GM21526 (cell line): ENCODE data around the gene EGLN2.
"Not testable (repeated sequence)": the region's sequence is repeated elsewhere in the genome, so short reads cannot be mapped to it uniquely, and the experiment has no call there.

Experiments
- ATAC-seq: cut with Tn5 transposase; IDR thresholded peaks from one replicate; pipeline ENCODE4 v1.9.1; 2021; ENCODE audit warnings: moderate library complexity; ENCODE audit not compliant: unreplicated experiment, low FRiP score

EGLN2 gene

DNA sequence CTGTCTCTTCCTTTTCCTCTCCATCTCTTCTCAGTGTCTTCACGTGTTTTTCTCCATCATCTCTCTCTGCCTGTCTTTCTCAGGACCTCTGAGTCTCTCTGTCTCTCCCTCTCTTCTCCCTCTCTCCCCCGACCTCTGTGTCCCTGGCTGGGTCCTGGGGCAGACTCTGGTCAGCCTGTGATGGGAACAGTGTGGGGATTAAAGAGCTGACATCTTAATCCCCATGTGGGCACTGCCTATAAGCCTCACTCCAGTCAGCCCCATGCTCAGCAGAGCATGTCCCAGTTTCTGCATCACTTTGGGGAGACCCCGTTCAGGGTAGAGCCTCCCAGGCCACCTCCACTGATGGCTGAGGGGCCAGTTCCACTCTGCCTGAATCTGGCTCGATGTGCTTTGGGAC is 16.2 kb downstream of the EGLN2 start:
- no peak for ATAC-seq

DNA sequence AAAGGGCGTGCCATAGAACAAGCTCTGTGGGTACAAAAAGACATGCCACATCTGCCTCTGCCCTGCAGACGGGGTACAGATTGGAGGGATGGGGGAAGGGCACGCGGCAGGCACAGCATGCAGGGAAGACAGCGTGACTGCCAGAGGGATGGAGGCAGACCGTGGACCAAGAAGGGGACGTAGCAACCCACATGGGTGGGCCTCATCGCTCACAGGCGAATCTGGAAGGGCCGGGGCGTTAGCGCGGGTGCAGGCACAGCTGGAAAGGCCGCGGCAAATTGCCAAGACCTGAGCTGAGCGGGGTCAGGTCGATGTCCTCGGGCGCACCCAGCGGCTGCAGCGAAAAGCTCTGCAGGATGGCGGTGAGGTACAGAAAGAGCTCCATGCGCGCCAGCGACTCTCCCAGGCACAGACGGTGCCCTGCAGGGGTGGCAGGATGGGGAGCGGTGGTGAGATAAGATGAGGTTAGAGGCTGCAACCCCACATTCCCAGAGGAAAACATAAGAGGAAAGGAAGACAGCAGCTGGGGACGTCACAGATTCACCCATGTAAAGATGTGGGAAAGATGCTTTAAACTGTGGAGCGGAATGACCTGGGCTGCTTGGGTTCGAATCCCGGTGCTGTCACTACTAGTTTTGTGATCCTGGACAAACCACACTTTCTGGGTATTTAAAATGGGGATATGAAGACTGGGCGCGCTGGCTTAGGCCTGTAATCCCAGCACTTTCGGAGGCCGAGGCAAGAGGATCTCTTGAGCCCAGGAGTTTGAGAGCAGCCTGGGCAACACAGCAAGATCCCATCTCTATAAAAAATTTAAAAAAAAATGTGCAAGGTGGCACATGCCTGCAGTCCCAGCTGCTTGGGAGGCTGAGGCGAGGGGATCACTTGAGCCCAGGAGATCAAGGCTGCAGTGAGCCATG is 19.7 kb downstream of the EGLN2 start:
- ATAC-seq: not testable (repeated sequence)

DNA sequence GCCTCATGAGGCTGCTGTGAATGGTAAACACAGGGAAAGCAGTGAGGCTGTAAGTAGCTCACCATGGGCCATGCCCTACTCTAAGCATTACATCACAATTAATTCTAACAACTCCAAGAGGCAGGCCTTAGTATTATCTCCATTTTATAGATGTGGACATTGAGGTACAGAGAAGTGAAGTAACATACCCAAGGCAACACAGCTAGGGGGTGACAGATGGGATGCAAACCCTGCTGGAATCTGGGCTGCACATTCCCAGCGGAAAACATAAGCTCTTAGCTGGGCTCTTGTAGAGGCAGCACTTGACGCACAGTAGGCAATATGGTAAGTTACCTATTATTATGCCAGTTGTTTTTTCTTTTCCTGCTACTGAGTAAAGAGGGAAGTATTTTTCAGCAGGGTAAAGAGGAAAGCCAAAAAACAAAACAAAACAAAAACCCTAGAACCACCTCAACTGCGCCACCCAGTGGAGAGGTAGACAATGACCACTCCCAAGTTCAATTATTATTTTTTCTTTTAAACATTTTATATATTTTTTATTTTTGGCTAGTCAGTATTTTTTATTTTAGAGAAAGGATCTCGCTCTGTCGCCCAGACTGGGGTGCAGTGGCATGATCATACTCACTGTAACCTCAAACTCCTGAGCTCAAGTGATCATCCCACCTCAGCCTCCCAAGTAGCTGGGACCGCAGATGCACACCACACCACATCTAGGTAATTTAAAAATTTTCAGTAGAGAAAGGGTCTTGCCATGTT is 20.7 kb downstream of the EGLN2 start:
- not testable (repeated sequence) for ATAC-seq

DNA sequence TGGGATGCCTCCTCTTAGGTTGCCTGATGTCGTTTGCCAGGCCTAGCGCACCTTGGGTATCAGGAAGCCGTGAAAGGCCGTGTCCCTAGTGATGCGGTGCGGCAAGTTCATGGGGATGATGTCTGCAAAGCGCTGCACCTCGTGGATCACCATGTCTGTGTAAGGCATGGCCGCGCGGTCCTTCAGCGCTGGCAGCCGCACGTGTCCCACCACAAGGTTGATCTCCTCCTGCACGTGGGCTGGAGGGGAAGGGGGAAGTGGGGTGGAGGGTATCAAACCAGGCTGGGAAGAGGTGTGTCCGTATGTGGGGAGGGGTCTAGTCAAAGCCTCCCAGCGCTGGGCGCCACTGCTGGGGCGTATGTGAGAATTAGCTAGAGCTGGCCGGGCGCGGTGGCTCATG is 23.2 kb downstream of the EGLN2 start:
- ATAC-seq: no peak

DNA sequence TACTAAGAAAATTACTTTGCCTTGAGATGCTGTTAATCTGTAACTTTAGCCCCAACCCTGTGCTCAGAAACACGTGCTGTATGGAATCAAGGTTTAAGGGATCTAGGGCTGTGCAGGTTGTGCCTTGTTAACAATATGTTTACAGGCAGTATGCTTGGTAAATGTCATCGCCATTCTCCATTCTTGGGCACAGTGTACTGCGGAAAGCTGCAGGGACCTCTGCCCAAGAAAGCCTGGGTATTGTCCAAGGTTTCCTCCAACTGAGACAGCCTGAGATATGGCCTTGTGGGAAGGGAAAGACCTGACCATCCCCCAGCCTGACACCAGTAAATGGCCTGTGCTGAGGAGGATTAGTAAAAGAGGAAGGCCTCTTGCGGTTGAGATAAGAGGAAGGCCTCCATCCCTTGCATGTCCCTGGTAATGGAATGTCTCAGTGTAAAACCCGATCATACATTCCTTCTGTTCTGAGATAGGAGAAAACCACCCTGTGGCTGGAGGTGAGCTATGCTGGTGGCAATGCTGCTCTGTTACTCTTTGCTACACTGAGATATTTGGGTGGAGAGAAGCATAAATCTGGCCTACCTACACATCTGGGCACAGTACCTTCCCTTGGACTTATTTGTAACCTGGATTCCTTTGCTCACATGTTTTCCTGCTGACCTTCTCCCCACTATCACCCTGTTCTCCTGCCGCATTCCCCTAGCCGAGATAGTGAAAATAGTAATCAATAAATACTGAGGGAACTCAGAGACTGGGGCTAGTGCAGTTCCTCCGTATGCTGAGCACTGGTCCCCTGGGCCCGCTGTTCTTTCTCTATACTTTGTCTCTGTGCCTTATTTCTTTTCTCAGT is 23.9 kb downstream of the EGLN2 start:
- not testable (repeated sequence) for ATAC-seq

DNA sequence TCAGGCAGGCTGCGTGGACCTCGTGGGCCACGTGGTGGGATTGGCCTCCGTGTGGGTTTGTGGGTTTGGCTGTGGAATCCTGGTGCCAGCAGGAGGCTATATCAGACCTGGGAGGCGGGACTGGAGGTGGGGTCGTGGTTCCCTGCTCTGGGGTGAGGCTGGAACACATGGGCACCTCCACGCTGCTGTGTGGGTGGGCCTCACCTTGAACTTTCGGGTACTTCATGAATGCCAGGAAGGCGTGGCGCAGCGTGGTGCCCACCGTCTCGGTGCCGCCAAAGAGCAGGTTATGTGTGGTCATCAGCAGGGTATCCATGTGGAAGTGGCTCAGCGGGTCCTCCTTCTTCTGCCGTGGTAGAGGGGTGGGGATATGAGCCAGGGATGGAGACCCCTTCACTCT is 25.9 kb downstream of the EGLN2 start:
- not testable (repeated sequence) for ATAC-seq

DNA sequence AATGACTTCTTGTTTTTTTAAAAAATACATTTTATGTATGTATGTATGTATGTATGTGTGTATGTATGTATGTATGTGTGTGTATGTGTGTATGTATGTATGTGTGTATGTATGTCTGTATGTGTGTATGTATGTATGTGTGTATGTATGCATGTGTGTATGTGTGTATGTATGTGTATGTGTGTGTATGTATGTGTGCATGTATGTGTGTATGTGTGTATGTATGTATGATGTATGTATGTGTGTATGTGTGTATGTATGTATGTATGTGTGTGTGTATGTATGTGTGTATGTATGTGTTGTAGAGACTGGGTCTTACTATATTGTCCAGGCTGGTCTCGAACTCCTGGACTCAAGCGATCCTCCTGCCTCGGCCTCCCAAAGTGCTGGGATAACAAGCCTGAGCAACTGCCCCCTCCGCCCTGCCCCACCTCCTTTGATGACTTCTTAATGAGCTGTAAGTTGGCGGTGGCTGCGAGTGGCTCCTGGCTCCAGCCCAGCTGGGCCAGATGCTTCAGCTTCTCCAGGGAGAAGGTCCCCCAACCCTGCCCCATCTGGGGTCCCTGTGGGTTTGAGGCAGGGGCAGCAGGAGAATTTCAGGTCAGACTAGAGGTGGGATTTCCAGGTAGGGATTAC is 26.6 kb downstream of the EGLN2 start:
- not testable (repeated sequence) for ATAC-seq

DNA sequence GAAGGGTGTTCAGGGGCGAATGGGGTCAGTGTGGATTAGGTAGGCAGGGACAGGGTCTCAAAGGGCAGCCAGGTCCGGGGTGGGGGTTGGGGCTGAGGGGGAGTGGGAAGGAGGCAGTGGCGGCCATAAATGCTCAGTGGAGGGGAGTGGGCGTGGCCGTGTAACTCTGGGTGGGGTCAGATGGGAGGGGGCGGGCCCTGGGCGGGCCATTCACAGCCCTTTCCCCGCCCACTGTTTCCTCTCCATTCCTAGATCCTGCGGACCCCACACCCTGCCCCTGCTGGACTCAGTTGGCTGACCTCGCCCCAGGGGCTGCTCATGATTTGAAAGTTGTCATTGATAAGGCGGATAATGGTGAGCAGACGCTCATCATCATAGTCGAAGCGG is 27.3 kb downstream of the EGLN2 start:
- not testable (repeated sequence) for ATAC-seq

DNA sequence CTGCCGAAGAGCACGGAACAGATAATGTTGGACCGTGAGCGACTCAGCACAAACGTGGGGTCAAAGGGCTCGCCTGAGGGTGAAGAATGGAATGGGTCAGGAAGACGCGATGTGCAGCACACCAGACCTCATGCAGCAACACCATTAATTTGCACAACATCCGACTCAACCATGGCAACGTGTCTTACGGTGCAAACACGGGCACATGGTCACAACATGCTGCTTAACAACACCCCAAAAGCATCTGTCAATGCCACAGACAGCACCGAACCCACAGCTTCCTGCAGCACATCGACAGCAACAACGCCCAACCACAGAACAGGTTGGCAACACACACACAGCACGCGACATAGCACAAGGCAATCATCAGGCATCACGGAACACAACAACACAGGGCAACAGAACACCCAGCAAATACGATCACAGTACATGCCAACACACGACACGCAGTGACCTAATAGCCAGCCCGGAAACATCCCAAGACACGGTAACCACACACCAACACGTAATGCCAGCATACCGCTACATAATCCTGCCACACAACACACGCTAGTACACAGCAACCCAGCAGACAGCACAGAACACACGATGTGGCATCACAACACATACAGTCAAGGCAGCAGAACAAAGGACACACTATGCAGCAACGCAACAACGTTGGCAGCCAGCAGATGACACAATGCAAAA is 27.9 kb downstream of the EGLN2 start:
- not testable (repeated sequence) for ATAC-seq

DNA sequence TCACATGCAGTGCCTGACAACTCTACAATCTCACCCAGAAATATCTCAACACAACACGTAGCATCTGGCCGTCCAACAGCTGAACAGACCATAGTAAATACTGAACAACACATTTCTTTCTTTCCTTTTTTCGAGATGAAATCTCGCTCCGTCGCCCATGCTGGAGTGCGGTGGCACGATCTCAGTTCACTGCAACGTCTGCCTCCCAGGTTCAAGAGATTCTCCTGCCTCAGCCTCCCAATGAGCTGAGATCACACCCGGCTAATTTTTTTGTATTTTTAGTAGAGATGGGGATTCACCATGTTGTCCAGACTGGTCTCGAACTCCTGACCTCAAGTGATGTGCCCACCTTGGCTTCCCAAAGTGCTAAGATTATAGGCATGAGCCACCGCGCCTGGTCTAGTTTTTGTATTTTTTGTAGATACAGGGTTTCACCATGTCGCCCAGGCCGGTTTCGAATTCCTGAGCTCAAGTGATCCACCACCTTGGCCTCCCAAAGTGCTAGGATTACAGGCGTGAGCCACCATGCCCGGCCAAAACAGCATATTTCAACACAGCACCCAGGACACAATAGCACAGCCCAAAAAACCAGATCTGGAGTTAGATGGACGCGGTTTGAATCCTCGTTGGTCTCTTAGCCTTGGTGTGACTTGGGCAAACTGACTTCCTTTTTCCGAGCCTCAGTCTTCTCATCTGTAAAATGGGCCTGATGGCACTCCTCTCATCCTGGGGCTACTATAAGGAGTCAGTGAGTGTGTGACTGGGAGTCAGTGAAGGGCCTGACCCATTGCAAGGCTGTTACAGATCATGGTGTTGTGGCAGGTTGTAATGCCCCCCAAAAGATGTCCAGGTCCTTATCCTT is 28.6 kb downstream of the EGLN2 start:
- no peak for ATAC-seq

DNA sequence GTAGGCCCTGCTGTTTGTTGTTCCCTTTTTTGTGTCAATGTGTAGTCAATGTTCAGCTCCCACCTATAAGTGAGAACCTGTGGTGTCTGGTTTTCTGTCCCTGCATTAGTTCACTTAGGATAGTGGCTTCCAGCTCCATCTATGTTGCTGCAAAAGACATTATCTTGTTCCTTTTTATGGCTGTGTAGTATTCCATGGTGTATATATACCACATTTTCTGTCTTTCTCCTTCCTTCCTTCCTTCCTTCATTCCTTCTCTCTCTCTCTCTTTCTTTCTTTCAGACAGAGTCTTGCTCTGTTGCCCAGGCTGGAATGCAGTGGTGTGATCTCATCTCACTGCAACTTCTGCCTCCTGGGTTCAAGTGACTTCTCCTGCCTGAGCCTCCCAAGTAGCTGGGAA is 30.2 kb downstream of the EGLN2 start:
- no peak for ATAC-seq

DNA sequence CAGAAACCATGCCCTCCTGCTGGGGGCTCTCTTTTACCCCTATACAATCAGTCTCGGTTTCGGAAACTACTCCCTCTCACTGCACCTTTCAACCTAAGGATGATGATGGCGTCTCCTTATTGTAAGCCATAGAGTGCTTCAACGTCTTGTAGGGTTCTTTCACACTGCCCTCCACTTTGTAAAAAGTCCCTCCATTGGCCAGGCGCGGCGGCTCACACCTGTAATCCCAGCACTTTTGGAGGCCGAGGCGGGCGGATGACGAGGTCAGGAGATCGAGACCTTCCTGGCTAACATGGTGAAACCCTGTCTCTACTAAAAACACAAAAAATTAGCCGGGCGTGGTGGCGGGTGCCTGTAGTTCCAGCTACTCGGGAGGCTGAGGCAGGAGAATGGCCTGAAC is 31.8 kb downstream of the EGLN2 start:
- not testable (repeated sequence) for ATAC-seq

DNA sequence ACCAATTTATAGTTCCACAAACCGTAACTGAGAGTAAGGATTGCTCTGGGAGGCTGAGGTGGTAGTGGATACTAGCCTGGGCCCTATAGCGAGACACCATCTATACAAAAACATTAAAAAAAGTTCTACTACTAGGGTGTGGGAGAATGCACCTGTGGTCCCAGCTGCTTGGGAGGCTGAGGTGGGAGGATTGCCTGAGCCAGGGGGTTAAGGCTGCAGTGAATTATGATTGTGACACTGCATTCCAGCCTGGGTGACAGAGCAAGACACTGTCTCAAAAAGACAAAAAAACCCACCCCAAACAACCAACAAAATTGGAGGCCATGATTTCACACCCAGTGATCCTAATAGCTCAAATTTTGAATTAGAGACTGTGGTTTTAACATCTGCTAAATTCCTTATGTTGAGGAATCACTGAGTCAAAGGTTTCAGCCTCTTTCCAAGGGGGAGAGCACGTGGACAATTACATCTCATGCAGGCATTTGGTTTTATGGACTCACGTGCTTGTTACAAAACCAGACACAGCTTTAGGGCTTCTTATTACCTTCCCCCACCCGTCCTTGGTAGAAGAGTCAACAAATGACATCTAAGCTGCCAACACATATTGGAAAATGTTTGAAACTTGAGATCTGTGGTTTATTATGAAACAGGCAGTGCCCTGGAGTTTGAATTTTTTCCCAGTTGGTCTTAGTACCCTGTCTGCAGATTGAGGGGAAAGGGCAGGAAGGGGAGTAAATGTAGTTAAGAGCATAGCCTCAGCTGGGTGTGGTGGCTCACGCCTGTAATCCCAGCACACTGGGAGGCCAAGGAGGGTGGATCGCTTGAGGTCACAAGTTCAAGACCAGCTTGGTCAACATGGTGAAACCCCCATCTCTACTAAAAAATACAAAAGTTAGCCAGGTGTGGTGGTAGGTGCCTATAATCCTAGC is 32.8 kb downstream of the EGLN2 start:
- no peak for ATAC-seq

DNA sequence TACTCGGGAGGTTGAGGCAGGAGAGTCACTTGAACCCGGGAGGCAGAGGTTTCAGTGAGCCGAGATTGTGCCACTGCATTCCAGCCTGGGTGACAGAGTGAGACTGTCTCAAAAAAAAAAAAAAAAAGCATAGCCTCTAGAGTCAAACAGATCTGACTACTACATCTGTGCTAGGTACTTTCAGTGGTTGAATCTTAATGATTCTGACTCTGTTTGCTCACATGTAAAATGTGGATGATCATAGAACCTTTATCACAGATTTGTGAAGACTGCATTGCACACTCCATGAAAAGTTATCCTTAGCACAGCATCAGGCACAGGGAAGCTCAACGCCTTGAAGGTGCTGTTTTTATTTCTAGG is 33.4 kb downstream of the EGLN2 start:
- ATAC-seq: not testable (repeated sequence)

DNA sequence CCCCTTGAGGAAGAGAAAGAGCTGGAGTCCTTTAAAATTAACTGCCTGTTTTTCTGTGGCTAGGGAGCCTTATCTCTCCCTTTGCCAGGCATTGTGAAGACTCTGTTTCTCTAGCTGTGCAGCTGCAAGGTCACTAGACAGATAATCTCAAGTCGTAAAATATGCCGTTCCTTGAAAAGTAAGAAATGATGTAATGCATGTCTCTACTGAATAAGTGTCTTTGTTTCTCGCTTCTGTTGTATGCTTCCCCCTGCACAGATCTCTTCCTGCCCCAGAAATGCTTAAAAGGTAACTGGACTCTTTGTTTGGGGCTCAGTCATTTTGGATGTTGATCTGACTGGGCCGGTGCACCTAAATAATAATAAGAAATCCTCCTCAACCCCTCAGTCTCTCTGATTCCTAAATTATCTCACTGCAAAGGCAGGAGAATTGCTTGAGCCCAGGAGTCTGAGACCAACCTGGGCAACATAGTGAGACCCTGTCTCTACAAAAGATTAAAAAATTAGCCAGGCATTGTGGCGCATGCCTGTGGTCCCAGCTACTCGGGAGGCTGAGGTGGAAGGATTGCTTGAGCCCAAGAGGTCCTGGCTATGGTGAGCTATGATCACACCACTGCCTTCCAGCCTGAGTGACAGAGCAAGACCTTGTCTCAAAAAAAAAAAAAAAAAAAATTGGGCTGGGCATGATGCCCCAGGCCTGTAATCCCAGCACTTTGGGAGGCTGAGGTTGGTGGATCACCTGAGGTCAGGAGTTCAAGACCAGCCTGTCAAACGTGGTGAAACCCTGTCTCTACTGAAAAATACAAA is 34.9 kb downstream of the EGLN2 start:
- not testable (repeated sequence) for ATAC-seq

DNA sequence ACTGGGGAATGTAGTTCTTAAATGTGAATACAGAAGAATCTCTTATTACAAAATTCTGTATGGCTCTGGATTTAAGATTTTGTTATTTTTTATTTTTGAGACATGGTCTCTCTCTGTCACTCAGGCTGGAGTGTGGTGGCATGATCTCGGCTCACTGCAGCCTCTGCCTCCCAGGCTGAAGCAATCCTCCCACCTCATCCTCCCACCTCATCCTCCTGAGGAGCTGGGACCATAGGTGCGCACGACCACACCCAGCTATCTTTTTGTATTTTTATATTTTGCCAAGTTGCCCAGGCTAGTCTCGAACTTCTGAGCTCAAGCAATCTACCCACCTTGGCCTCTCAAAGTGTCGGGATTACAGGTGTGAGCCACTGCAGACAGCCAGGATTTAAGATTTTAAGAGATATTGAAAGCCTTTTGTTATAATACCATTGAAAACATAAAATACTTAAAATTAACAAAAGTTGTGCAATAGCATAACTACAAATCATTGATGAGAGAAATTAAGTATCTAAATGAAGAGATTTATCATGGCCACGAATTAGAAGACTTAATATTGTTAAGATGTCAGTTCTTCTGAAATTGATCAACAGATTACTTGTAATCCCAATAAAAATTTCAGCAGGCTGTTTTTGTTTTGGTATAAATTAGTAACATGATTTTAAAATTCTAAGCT is 37.9 kb downstream of the EGLN2 start:
- ATAC-seq: no peak
